Measurements from ENCODE around the gene DPYD. TPM values are rescaled to one million over a fixed set of nuclear protein-coding genes. Genes with fewer than 3 reads are reported as not detected.

The DPYD gene
- total RNA-seq, 1 donor from 2014 or later: 12.6 TPM

GRCh38 chr1:97441966-97442365, 478.9 kb downstream of the DPYD start:
- ChIA-PET CTCF (no interaction called here), POLR2A (no interaction called here)
- intact Hi-C loops (cut with micrococcal nuclease): no loop called here
- DNase-seq: no peak
- no peak for ATAC-seq (ENCODE audit: low read depth)
- no peaks in the 10 kb centered on the region for H3K4me1 Mint-ChIP-seq
- H3K27me3 Mint-ChIP-seq: no peaks in the 10 kb centered on the region
- peaks cover 2% of the 10 kb centered on the region for H3K36me3 Mint-ChIP-seq (ENCODE audit: low read depth)
- H3K9me3 Mint-ChIP-seq: no peaks in the 10 kb centered on the region
- no peak overlapping the region for H3K27ac Mint-ChIP-seq
- H3K4me3 Mint-ChIP-seq: no peak overlapping the region
- no peak for TF ChIP-seq CTCF (IDR thresholded peaks at IDR 0.05)

GRCh38 chr1:97433824-97434177, 487.0 kb downstream of the DPYD start:
- no peak overlapping the region for H3K4me3 Mint-ChIP-seq
- DNase-seq (no peak), ATAC-seq (ENCODE audit: low read depth) (no peak)
- intact Hi-C loops (cut with micrococcal nuclease): no loop called here
- no peaks in the 10 kb centered on the region for H3K36me3 Mint-ChIP-seq (ENCODE audit: low read depth)
- no peaks in the 10 kb centered on the region for H3K9me3 Mint-ChIP-seq
- H3K27ac Mint-ChIP-seq: no peak overlapping the region
- TF ChIP-seq CTCF (IDR thresholded peaks at IDR 0.05): no peak
- CTCF ChIA-PET: no interaction called here
- H3K27me3 Mint-ChIP-seq: no peaks in the 10 kb centered on the region
- POLR2A ChIA-PET: no interaction called here
- H3K4me1 Mint-ChIP-seq: no peaks in the 10 kb centered on the region

GRCh38 chr1:97433094-97433823, 487.6 kb downstream of the DPYD start:
- Mint-ChIP-seq H3K9me3 (no peaks in the 10 kb centered on the region), H3K27ac (no peak overlapping the region), H3K36me3 (ENCODE audit: low read depth) (no peaks in the 10 kb centered on the region), H3K4me3 (no peak overlapping the region), H3K27me3 (no peaks in the 10 kb centered on the region), H3K4me1 (no peaks in the 10 kb centered on the region)
- ChIA-PET POLR2A (no interaction called here), CTCF (no interaction called here)
- no peak for TF ChIP-seq CTCF (IDR thresholded peaks at IDR 0.05)
- intact Hi-C loops (cut with micrococcal nuclease): no loop called here
- DNase-seq (no peak), ATAC-seq (ENCODE audit: low read depth) (no peak)

- H3K4me3 Mint-ChIP-seq: no peak overlapping the region
- no peaks in the 10 kb centered on the region for H3K9me3 Mint-ChIP-seq
- intact Hi-C loops (cut with micrococcal nuclease): no loop called here
- ChIA-PET CTCF (no interaction called here), POLR2A (no interaction called here)
- DNase-seq (no peak), ATAC-seq (ENCODE audit: low read depth) (no peak)
- no peak for TF ChIP-seq CTCF (IDR thresholded peaks at IDR 0.05)
- H3K27ac Mint-ChIP-seq: no peak overlapping the region
- no peaks in the 10 kb centered on the region for H3K36me3 Mint-ChIP-seq (ENCODE audit: low read depth)
- no peaks in the 10 kb centered on the region for H3K27me3 Mint-ChIP-seq
- H3K4me1 Mint-ChIP-seq: peaks cover 4% of the 10 kb centered on the region
These were observed 493.5 kb downstream of the DPYD start for GRCh38 chr1:97427371-97427770.

GRCh38 chr1:97424209-97424608, 496.6 kb downstream of the DPYD start:
- TF ChIP-seq CTCF (IDR thresholded peaks at IDR 0.05): no peak
- POLR2A ChIA-PET: no interaction called here
- intact Hi-C loops (cut with micrococcal nuclease): no loop called here
- no peak for ATAC-seq (ENCODE audit: low read depth)
- no peaks in the 10 kb centered on the region for H3K36me3 Mint-ChIP-seq (ENCODE audit: low read depth)
- no peaks in the 10 kb centered on the region for H3K27me3 Mint-ChIP-seq
- no peak overlapping the region for H3K4me3 Mint-ChIP-seq
- no peaks in the 10 kb centered on the region for H3K9me3 Mint-ChIP-seq
- DNase-seq: no peak
- no peak overlapping the region for H3K27ac Mint-ChIP-seq
- CTCF ChIA-PET: no interaction called here
- peaks cover 4% of the 10 kb centered on the region for H3K4me1 Mint-ChIP-seq

Measured in activated B cell treated with CpG ODN at 0.5 μM for 24 hours (primary cell).